ENCODE results near the gene MAP2K7.
"Not testable (repeated sequence)": the region's sequence is repeated elsewhere in the genome, so short reads cannot be mapped to it uniquely, and the experiment has no call there.

MAP2K7 gene

GRCh38 chr19:7885818-7886217 is 17.9 kb upstream of the MAP2K7 start:
- DNase-seq, result no peak

- DNase-seq, result no peak
Observed at GRCh38 chr19:7887408-7888144, 16.1 kb upstream of the MAP2K7 start.

GRCh38 chr19:7888145-7888825 is 15.4 kb upstream of the MAP2K7 start, which contains the start of gene LRRC8E:
Gene LRRC8E, plus strand, starts transcription at chr19:7888510. Its CDS starts 7,094 bp downstream, at chr19:7895604.
- no peak for DNase-seq

GRCh38 chr19:7888826-7889217 is 14.9 kb upstream of the MAP2K7 start:
- DNase-seq, result no peak

GRCh38 chr19:7893362-7894101 is 10.1 kb upstream of the MAP2K7 start:
- not testable (repeated sequence) for DNase-seq

DNA sequence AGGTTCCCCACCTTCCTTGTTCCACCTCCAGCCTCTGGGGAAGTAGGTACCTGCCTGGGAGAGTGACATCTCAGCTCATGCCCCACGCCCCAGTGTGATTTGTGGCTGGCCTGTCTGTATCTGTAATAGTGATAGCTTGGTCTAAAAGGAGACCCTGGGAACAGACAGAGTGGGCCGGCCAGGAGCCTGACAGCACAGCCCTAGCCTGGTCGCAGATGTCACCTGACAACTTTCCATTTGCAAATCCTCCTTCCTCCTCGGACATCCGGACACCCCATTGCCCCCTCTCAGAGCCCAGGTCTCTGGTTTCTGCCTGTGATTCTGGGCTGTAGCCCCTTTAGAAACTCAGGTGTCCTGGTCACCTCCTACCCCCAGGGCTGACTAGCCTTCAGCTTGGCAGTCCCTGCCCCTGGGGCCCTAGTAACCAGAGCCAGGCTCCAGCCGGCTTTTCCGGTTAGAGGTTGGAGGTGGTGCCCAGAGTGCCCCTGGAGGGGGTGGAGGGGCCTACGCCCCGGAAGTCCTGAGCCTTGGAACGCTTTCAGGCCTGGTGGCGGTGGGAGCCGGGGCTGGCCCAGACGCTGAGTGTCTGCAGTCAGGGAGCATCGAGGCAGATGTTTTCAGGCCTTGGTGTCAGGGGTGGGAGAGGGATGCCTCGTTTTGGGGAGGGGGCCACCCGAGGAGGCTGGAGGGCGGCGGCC is 8.9 kb upstream of the MAP2K7 start:
- no peak for DNase-seq

- DNase-seq, result no peak
Observed at GRCh38 chr19:7895565-7895964, 8.1 kb upstream of the MAP2K7 start.

DNA sequence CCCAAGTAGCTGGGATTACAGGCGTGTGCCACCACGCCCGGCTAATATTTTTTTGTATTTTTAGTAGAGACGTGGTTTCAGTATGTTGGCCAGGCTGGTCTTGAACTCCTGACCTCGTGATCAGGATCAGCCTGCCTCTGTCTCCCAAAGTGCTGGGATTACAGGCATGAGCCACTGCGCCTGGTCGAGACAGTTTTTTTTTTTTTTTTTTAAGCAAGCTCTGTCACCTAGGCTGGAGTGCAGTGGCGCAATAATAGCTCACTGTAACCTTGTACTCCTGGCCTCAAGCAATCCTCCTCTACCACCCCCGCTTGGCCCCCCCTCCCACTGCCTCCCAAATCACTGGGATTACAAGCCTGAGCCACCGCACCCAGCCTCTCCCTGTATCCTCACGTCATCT is 6.4 kb upstream of the MAP2K7 start:
- DNase-seq, result no peak

- no peak for DNase-seq
Observed at GRCh38 chr19:7898967-7899366, 4.7 kb upstream of the MAP2K7 start.

- no peak for DNase-seq
Observed at GRCh38 chr19:7899751-7900378, 3.8 kb upstream of the MAP2K7 start.

DNA sequence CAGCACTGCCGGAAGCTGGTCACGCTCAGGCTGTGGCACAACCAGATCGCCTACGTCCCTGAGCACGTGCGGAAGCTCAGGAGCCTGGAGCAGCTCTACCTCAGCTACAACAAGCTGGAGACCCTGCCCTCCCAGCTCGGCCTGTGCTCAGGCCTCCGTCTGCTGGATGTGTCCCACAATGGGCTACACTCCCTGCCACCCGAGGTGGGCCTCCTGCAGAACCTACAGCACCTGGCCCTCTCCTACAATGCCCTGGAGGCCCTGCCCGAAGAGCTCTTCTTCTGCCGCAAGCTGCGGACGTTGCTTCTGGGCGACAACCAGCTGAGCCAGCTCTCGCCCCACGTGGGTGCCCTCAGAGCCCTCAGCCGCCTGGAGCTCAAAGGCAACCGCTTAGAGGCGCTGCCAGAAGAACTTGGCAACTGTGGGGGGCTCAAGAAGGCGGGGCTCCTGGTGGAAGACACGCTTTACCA is 3.2 kb upstream of the MAP2K7 start:
- no peak for DNase-seq

DNA sequence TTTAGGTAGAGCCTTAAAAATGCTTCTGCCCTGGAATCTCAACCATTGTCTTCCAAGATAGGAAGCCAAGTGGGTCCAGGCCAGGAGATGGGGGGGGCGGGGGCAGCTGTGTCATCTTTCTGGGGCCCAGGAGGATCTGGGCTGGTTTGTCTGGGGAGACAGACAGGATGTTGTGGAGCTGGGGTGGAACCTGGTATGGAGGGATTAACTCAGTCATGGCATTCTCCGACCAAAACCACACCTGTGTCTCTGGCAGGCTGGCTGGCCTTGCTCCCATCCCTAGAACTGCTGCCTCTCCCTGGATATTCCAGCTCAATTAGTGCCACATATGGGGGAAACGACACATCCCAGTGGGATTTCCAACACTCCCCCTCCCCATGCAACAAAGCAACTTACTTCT is 2.7 kb upstream of the MAP2K7 start:
- DNase-seq, result no peak

GRCh38 chr19:7901337-7901736 is 2.3 kb upstream of the MAP2K7 start:
- no peak for DNase-seq

DNA sequence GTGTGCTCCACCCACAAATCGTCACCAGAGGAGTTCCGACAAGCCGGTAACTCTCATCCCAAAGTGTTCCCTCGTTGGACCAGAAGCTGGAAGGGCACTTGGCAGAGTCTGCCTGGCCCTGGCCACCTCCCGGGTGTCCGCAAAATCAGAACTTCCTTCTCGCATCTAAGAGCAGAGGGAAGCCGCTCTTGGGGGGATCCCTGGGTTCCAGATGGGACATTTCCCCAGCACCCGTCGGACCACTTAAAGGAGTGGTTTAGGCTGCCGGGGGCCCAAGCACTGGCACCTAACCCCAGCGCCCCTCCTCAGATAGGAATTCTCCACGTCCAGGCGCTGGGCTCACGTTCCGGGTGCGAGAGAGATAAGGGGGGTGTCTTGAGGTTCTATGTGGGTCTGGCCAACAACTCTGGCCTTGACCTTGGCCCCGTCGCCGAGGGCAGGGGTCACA is 857 bp upstream of the MAP2K7 start:
- no peak for DNase-seq

- DNase-seq, result no peak
Observed at GRCh38 chr19:7904074-7905020, 670 bp downstream of the MAP2K7 start.

DNA sequence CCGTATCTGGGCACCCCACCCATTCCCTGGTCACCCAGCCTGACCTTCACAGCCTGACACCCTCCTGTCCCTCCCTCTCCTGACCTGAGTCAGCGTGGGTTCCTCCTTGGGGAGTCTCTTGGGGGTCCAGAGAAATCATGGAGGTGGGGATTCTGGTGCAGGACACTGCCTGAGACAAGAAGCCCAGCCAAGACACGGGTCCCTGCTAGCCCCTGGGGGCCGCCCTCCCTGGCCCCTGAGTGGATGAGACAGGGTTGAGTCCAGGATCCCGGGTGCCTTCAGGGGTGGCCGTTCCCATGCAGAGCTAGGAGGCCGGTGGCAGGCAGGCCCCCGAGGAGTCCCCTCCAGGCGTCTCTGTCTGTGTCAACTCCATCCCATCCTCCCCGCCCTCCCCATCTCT is 1.6 kb downstream of the MAP2K7 start:
- DNase-seq, result no peak

GRCh38 chr19:7905859-7906258 is 2.2 kb downstream of the MAP2K7 start:
- DNase-seq, result no peak

- no peak for DNase-seq
Observed at GRCh38 chr19:7907122-7907521, 3.4 kb downstream of the MAP2K7 start.

DNA sequence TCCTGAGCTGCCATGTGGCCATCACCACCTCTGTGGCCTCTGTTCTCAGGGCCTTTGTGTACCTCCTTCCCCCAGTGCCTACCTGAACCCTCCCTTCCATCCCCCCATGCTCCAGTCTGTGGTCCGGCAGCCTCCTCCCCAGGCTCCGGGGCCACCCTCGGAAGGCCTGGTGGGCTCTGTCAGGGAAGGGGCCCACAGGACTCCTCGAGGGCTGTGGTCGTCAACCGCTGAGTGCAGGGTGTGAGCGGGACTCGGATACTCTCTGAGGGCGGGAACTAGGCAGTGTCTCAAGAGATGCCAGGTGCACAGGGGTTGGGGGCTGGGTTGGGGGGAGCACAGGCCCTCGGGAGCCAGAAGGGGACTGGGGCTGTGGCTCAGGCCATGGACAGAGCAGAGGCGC is 3.9 kb downstream of the MAP2K7 start:
- DNase-seq, result no peak

DNA sequence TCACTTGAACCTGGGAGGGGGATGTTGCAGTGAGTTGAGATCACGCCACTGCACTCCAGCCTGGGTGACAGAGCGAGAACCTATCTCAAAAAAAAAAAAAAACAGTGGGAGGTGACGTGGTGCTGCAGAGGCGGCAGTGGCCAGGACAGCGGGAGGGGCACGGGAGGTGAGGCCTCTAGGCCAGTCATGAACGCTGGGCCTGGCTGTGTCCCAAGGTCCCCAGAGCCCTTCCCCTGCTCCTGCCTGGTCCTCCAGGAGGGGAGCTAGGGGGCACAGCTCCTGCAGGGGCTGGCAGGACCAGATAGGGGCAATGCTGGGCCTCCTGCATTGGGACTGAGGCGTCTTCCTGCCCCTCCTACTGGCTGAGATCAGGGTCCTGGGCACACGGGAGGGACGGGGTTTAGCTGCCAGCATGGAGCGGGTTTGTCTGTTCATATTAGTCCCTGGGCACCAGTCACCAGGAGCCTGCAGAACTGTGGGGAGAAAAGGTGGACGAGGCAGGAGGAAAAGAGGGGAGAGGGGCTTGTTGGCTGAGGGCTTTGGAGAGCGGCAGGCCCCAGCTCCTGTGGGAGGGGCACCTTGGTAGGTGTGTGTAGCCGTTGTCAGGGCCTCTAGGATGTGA is 4.5 kb downstream of the MAP2K7 start:
- no peak for DNase-seq
